KMS-11 (cell line): ENCODE measurements around the gene MAP4.
A peak's percentile ranks its signal among the peaks of the same experiment; 100 is the strongest.

ENCODE experiments used
- H2AFZ ChIP-seq: fragments of 200-600 bp; sonication (generic); 2 replicates; pipeline ENCODE4 v1.6.1; 2016; ENCODE audit warnings: antibody characterized with exemption, mixed run types, low read depth
- H3K27ac ChIP-seq: fragments of 200-600 bp; sonication (generic); 2 replicates; pipeline ENCODE4 v1.6.1; 2016; ENCODE audit warnings: mild to moderate bottlenecking, mixed run types
- H3K27me3 ChIP-seq: fragments of 200-600 bp; sonication (generic); 2 replicates; pipeline ENCODE4 v1.6.1; 2017; ENCODE audit warnings: mild to moderate bottlenecking, low read depth, mixed run types, moderate library complexity; ENCODE audit not compliant: insufficient read depth
- H3K36me3 ChIP-seq: fragments of 200-600 bp; sonication (generic); 2 replicates; pipeline ENCODE4 v1.6.1; 2017; ENCODE audit warnings: mild to moderate bottlenecking, mixed run types; ENCODE audit not compliant: insufficient read depth
- H3K4me1 ChIP-seq: fragments of 200-600 bp; sonication (generic); 2 replicates; pipeline ENCODE4 v1.6.1; 2016; ENCODE audit warnings: mild to moderate bottlenecking, low read depth, mixed run types; ENCODE audit not compliant: poor library complexity, severe bottlenecking
- H3K4me2 ChIP-seq: fragments of 200-600 bp; sonication (generic); 2 replicates; pipeline ENCODE4 v1.7.0; 2016; ENCODE audit warnings: mild to moderate bottlenecking, mixed run types
- H3K4me3 ChIP-seq: fragments of 200-600 bp; sonication (generic); IDR thresholded peaks from 2 replicates; pipeline ENCODE4 v1.6.1; 2017; ENCODE audit warnings: low read depth, low read length, mixed read lengths; ENCODE audit not compliant: insufficient read depth
- H3K79me2 ChIP-seq: fragments of 200-600 bp; sonication (generic); 2 replicates; pipeline ENCODE4 v1.6.1; 2016; ENCODE audit warnings: low read depth, mixed run types; ENCODE audit not compliant: insufficient read depth
- H3K9ac ChIP-seq: fragments of 200-600 bp; sonication (generic); 2 replicates; pipeline ENCODE4 v1.6.1; 2016; ENCODE audit warnings: mild to moderate bottlenecking, mixed run types
- H4K20me1 ChIP-seq: fragments of 200-600 bp; sonication (generic); 2 replicates; pipeline ENCODE4 v1.6.1; 2016; ENCODE audit warnings: mild to moderate bottlenecking, mixed run types; ENCODE audit not compliant: insufficient read depth
- TF ChIP-seq, protein P1 (sequence below): fragments of 200-600 bp; sonication (generic); conservative IDR thresholded peaks from 2 replicates; pipeline ENCODE4 v1.6.1; 2017; ENCODE audit warnings: low read depth, mild to moderate bottlenecking, antibody characterized with exemption, low read length, moderate library complexity, mixed read lengths

Gene MAP4

DNA sequence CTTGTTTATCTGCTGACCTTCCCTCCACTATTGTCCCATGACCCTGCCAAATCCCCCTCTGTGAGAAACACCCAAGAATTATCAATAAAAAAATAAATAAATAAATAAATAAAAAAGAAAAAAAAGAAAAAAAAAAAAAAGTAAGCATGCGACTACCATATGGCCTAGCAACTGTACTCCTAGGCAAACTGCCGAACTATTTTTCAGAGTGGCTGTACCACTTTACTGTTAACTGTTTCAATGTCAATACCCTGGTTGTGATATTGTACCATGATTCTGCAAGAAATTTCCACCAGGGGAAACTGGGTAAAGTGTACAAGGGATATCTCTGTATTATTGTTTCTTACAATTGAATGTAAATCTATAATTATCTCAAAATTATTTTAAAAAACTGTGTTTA is 41.3 kb upstream of the MAP4 start:
- TF ChIP-seq, protein P1, sequence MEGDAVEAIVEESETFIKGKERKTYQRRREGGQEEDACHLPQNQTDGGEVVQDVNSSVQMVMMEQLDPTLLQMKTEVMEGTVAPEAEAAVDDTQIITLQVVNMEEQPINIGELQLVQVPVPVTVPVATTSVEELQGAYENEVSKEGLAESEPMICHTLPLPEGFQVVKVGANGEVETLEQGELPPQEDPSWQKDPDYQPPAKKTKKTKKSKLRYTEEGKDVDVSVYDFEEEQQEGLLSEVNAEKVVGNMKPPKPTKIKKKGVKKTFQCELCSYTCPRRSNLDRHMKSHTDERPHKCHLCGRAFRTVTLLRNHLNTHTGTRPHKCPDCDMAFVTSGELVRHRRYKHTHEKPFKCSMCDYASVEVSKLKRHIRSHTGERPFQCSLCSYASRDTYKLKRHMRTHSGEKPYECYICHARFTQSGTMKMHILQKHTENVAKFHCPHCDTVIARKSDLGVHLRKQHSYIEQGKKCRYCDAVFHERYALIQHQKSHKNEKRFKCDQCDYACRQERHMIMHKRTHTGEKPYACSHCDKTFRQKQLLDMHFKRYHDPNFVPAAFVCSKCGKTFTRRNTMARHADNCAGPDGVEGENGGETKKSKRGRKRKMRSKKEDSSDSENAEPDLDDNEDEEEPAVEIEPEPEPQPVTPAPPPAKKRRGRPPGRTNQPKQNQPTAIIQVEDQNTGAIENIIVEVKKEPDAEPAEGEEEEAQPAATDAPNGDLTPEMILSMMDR, result no peak
- Histone ChIP-seq H3K9ac (no peak overlapping the region), H3K4me3 (no peak overlapping the region), H3K36me3 (no peaks in the 10 kb centered on the region), H3K4me1 (peaks cover 6% of the 10 kb centered on the region), H2AFZ (no peak overlapping the region), H4K20me1 (no peaks in the 10 kb centered on the region), H3K79me2 (peaks cover 16% of the 10 kb centered on the region; the same call in 1 of the 2 replicates), H3K27me3 (no peaks in the 10 kb centered on the region), H3K4me2 (no peak overlapping the region), H3K27ac (no peak overlapping the region)

DNA sequence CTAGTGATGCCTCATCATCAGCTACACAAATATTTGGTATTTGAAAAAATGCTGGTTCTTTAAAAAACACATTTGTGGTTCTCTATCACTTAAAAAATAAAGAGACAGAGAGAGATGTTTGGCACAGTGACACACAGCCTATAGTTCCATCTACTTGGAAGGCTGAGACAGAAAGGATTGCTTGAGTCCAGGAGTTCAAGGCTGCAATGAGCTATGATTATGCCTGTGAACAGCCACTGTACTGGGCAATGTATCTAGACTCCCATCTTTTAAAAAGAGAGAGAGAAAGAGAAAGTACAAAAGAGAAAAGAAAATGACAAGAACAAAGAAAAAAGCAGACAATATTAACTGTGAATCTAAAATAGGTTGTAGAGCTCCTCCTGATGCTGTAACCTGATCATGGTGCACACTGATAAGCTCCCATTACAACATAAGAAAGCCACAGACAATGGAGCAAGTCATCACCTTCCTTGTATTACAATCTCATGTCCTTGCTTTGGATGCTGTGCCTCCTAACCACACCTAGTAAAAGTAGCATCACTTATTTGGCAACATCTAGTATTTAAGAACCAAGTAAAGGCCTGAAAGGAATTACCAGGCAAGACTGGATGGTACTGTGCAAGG is 31.7 kb upstream of the MAP4 start:
- Histone ChIP-seq H2AFZ (no peak overlapping the region), H3K4me1 (peaks cover 30% of the 10 kb centered on the region), H3K4me3 (no peak overlapping the region), H3K4me2 (no peak overlapping the region), H4K20me1 (no peaks in the 10 kb centered on the region), H3K9ac (no peak overlapping the region), H3K36me3 (no peaks in the 10 kb centered on the region), H3K79me2 (peaks cover 10% of the 10 kb centered on the region; the same call in 1 of the 2 replicates), H3K27ac (no peak overlapping the region; the same call in 1 of the 2 replicates), H3K27me3 (no peaks in the 10 kb centered on the region)
- TF ChIP-seq, protein P1, result no peak

DNA sequence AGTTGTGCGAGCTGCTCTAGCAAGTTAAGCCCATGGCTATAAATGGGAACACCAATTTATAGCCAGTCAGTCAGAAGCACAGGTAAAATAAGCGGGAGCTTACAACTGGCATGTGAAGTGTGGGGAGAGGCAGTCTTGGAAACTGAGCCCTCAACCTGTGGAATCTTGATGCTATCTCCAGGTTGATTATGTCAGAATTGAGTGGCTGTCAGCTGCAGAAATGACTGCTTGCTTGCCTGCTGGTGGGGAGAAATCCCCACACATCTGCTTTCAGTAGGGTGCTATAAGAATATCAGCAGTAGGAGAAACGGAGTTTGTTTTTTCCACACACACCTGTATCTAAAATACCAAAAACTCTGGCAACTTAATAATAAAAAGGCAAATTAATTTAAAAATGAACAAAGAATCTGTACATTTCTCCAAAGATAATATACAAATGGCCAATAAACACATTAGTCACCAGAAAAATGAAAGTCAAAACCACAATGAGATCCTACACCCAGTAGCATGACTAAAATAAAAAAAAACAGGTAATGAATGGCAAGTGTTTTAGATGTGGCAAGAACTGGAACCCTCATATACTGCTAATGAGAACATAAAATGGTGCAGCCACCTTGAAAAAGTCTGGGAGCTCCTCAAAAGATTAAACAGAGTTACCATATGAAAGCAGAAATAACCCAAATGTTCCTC is 26.0 kb upstream of the MAP4 start:
- Histone ChIP-seq H3K79me2 (peaks cover 6% of the 10 kb centered on the region; the same call in 1 of the 2 replicates), H3K4me3 (no peak overlapping the region), H3K4me2 (peak overlapping the region; percentile 19; the same call in 1 of the 2 replicates), H4K20me1 (no peaks in the 10 kb centered on the region), H3K27ac (peak overlapping the region; percentile 17; the same call in 1 of the 2 replicates), H3K9ac (no peak overlapping the region), H3K36me3 (no peaks in the 10 kb centered on the region), H2AFZ (no peak overlapping the region), H3K27me3 (no peaks in the 10 kb centered on the region), H3K4me1 (peaks cover 29% of the 10 kb centered on the region)
- TF ChIP-seq, protein P1, result no peak

DNA sequence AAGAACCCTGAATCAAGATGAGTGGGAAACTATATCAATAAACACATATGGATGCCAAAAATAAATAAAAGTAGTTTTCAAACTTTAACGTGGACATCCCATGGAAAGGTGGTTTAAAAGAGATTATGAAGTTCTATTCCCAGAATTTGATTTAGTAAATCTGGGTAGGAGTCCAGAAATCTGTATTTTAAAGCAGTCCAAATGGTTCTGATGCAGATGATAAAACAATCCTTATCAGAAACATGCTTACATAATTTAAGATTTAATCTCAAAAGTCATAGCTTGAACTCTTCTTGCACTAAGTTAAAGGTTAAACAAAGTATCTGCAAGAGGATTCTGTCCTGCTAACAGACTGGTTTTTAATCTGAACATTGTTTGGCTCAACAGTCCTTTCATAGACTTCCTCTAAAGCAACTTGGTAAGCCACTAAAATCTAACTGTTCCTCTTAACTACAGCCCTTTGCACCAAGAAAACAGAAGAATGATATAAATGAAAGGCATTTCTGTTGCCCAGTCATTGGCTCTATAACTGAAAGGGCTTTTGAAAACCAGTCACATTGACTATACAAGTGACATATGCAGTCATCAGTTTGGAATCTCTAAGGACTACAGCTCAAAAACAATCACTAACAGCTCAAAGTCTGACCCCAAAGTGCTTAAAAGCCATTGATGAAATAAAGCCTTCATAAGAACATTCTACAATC is 23.4 kb upstream of the MAP4 start:
- no peak overlapping the region for H3K4me2 ChIP-seq

More for the DNA sequence above, 23.4 kb upstream of the MAP4 start:
- H3K4me1 ChIP-seq, result peaks cover 50% of the 10 kb centered on the region
- TF ChIP-seq, protein P1, result no peak
- no peak overlapping the region for H3K9ac ChIP-seq
- no peaks in the 10 kb centered on the region for H3K36me3 ChIP-seq
- no peak overlapping the region for H3K27ac ChIP-seq
- H3K4me3 ChIP-seq, result no peak overlapping the region
- H3K79me2 ChIP-seq, result peaks cover 13% of the 10 kb centered on the region; the same call in 1 of the 2 replicates
- H3K27me3 ChIP-seq, result no peaks in the 10 kb centered on the region
- H2AFZ ChIP-seq, result no peak overlapping the region
- no peaks in the 10 kb centered on the region for H4K20me1 ChIP-seq
